ENCODE results near the gene OPCML.

The OPCML gene

DNA sequence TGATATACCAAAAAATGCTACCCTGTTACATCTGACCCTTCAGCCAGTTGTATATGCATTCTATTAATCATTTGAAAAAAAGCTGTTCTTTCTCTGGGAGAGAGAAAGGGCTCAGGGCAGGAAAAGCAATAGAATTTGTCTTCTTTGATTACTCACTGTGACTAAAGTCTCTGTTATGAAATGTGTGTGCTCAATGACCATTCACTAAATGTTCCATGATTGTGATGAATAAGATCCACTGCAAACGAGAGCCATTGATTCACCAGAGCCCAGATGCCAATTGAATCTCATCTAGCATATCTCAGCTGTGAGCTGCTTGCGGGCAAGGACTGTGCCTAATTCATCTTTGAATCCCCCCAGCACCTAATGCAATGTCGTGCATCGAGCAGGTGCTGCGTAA, 184.3 kb downstream of the OPCML start:
- no peak for FAIRE-seq

DNA sequence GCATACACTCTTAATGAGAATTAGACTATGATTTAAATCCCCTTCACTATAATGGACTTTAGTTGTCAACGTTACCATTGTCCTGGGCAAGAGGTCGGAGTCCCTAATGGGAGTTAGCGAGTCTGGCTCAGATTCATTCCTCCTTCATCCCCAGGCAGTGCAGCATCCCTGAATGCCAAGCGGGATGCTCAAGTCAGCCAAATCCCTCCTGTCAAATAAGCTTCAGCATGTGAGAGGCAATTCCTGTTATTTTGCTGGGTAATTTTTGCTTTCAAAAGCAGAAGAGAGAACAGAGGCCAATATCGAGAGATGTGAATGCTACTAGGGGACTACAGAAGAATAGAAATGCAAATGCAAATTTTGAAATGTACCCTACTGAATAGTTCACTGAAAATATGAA, 186.2 kb downstream of the OPCML start:
- FAIRE-seq: no peak

DNA sequence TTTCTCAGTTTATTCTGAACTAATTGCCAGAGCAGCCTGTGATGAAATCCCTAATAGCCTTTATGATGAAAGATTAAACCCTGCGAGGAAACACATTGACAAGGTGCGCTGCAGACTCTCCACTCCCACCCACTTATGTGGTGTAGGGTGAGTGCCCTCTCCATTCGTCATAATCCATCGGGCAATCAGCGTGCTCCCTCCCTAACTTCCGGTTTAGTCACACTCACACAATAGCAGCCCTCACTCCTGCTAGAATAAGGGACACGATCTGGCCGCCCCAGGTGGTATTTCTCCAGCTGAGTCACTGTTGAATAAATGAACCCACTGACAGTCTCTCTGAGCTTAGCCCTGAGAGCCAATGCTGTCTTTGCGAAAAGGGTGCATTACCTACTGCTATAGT, 188.3 kb downstream of the OPCML start:
- no peak for FAIRE-seq

DNA sequence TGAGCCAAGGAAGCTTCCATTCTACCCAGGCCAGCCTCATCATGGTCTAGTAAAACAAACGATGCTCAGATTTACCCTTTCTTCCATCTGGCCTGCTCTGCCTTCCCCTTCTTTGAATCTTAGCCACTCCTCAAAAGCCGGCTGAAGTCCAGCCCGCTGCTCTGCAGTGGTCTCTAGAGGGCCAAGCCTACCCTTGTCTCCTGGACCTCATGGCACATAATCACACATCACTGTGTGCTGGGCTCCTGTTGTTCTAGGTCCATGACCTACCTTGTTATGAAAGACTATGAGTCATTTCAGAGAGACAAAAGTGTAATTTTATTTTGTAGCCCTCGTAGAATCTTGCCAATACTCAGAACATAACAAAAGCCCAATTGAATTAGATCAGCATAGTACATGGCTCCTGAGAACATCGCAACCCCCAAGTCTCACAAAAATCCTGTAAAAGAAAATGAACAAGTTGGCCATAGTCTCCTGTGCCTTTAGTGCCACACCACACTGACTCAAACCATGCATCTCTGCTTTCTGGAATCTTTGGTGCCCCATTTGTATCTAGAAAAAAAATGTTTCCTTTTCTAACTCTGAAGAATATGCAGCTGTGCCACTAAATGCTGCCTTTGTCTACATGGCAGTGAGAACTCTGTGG, 192.7 kb downstream of the OPCML start:
- FAIRE-seq: no peak

- no peak for FAIRE-seq
Measured at GRCh38 chr11:133338588-133338987, 193.7 kb downstream of the OPCML start.

- no peak for FAIRE-seq
Measured at GRCh38 chr11:133337951-133338418, 194.3 kb downstream of the OPCML start.

DNA sequence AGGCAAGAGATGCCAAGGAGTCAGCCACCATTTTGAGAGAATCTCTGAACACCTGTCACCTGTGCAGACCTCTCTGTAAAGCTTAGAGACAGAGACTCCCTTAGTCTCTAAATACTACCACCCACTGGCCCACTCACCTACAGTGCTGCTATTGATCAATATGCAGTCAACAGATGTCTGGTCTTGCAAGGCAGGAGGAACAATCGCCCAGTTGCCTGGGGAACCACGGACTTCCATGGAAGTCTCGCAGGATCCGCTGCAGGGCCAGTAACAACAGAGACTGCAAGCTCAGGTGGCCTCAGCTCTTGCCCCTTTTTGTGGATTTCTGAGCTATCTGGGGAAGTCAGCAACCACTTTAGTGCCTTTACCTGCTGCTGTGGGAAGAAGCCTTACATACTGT, 195.1 kb downstream of the OPCML start:
- no peak for FAIRE-seq

GRCh38 chr11:133331031-133331430, 201.3 kb downstream of the OPCML start:
- no peak for FAIRE-seq

DNA sequence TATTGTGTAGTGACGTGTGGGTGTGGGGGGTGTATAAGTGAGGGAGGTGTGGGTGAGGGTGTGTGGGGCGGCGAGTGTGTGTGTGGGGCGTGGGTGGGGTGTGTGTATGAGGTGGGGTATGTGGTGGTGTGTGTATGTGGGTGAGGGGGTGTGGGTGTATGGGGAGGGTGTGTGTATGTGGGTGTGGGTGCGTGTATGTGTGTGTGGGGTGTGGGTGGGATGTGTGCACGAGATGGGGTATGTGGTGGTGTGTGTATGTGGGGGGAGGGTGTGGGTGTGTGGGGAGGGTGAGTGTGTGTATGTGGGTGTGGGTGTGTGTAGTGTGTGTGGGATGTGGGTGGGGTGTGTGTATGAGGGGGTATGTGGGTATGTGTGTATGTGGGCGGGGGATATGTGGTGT, 205.5 kb downstream of the OPCML start:
- FAIRE-seq: no peak

- FAIRE-seq: no peak
Measured at GRCh38 chr11:133326332-133326731, 206.0 kb downstream of the OPCML start.

DNA sequence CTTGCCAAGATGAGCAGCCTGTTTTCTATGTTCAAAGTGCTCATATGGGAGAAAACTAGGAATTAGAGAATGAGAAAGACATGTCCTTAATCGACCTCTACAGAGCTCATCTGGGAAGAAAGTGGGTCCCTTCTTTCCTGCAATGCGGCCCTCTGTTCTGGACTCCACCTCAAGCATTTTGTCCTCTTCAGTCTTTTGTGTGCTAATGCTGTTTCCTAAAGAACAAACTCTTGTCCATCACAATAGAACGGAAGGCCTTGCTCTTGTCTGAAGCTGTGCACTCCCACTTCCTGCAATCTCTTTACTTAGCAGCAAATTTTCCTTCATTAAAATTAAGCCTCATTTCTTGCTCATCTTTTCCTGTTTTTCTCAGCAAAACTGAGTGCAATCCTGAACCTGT, 206.6 kb downstream of the OPCML start:
- FAIRE-seq: no peak

- FAIRE-seq: no peak
Measured at GRCh38 chr11:133323354-133323753, 208.9 kb downstream of the OPCML start.

GRCh38 chr11:133318221-133318620, 214.1 kb downstream of the OPCML start:
- no peak for FAIRE-seq

- no peak for FAIRE-seq
Measured at GRCh38 chr11:133311230-133311629, 221.1 kb downstream of the OPCML start.

- FAIRE-seq: no peak
Measured at GRCh38 chr11:133306019-133306418, 226.3 kb downstream of the OPCML start.

DNA sequence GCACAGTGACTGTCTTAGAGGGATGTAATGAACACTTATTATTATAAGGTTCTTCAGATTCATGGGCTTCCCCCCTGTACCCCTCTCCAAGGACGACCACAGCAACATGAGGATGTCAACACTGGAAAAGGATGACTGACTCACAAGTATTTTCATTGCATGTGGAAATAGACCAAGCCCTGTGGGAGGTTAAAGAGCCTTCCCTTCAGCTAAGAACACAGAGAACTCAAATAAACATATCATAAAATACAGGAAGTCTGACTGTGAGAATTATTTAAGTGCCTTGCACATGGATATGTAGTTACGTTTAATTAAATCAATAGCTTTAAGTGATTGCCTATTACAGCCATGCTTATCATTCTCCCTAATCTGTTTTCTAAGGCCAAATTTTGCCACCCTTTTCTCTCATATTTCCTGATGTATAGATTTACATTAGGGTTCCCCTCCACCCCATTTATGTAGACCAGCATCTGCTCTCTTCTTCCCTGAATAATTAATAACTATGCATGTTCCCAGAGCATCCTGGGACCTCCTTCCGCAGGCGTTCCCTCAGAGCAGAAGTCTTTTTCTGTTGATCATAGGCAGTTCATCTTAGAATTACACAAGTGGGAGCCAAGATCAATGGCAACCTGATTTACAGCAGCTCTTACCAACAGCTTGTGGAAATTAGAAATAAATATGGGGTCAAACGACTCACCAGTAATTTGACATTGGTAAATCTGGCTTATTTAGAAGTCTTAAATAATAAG, 226.9 kb downstream of the OPCML start:
- no peak for FAIRE-seq

- no peak for FAIRE-seq
Measured at GRCh38 chr11:133303262-133303661, 229.0 kb downstream of the OPCML start.

- FAIRE-seq: no peak
Measured at GRCh38 chr11:133302056-133302455, 230.2 kb downstream of the OPCML start.

DNA sequence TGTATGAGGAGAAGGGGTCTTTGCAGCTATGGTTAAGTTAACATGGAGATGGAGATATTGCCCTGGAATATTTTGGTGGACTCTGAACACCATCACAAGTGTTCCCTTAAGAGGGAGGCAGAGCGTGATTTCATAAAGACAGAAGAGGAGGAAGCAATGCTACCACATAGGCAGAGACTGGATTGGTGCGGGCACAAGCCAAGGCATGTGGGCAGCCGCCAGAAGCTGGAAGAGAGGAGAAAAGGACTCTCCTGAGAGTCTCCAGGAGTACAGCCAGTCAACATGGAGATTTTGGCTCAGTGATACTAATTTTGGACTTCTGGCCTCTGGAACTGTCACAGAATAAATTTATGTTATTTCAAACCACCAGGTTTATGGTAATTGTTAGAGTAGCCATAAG, 231.6 kb downstream of the OPCML start:
- FAIRE-seq: no peak

DNA sequence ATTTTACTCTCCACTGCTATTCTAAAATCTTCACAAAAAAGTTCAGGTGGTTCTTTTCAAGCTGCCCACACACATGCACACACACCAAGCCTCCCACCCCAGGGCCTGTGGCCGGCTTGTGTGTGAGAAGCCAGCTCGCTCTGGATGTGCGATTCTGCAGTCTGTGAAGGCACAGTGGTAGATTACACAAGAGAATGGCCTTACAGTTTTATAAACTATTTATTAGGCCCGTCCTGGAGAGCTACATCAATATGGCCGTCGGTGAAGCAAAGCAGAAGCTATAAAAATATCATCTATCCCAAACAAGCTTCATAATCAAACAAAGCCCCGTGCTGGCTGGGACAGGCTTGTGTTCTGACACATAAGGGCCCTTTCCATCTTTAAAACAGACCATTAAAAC, 240.5 kb downstream of the OPCML start:
- FAIRE-seq: no peak

DNA sequence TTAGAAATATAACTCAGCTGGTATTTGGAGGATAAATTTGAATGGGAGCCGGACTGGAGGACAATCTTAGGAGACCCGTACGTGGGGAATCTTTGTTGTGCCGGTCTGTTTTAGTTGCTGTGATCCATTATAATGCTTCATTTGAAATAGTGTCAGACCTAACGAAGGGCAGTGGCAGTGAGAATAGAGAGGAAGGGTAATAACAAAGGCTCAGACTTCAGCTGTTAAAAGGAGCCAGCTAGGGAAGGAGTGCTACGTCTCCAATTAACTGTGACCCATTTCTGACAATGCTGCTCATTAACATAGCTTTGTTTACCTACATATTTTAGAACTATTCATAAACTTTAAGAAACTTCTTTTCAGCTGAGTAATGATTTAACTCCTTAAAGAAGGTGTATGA, 246.9 kb downstream of the OPCML start:
- FAIRE-seq: no peak

- no peak for FAIRE-seq
Measured at GRCh38 chr11:133284156-133284555, 248.1 kb downstream of the OPCML start.

GRCh38 chr11:133277886-133278285, 254.4 kb downstream of the OPCML start:
- FAIRE-seq: no peak

DNA sequence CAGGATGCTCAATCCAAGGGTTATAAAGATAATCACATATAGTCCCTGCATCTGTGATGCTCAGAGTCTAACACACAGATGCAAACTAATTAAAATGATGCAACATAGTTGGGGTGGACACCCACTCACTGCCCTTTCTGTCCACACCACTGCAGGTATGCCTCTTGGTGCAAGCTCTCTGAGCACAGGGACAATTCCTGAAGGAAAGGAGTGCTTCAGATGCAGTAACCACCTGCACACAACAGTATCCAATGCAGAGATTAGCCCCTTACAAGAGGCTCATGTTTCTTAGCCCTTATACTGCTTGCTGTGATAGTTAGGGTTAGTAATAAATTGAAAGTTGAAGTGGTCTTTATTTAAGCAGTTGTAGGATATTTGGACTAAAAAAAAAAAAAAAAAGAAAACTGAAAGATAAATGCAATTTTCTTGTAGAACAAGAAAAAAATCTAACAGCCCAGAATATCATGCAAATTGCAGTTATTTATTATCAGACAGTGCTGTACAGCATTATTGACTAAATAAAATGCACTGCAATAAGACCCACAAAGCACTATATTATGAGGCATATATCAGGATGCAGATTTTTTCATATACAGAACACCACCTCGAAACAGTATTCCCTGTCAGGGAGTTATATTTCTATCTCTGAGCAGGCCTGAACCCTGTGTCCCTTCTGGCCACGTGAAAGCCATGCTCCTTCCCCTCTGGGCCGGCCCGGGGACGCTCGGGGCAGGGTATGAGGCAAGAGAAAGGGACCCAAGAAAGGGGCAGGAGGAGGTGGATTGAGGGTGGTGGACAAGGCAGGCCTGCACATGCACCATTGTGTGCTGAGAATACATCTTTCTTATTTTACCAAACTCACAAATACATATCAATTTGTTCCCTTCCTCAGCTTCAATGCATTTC, 260.2 kb downstream of the OPCML start:
- FAIRE-seq: no peak

All from TTC549 (cell line).